Central memory CD8-positive, alpha-beta T cell (primary cell): ENCODE measurements around the gene GAREM2.

Experiments used
- ATAC-seq: fragments of 150-1000 bp; cut with Tn5 transposase; replicated peaks from 2 replicates; pipeline ENCODE4 v1.10.0; 2022; ENCODE audit warnings: mild to moderate bottlenecking, moderate FRiP score, moderate number of reproducible peaks; ENCODE audit not compliant: poor library complexity, severe bottlenecking; ENCODE audit errors: extremely low read depth
- DNase-seq, 2 donors: peaks; one replicate each; pipeline ENCODE4 v3.0.0; 2021; ENCODE audit warnings: low spot score in 2 of 2
- H3K27ac Mint-ChIP-seq: one replicate; pipeline ENCODE4 v1.8.0; 2022; ENCODE audit warnings: low read depth, mild to moderate bottlenecking, moderate library complexity, mixed read lengths
- H3K27me3 Mint-ChIP-seq: one replicate; pipeline ENCODE4 v1.8.0; 2022; ENCODE audit warnings: mixed read lengths
- H3K36me3 Mint-ChIP-seq: one replicate; pipeline ENCODE4 v1.8.0; 2022; ENCODE audit warnings: mild to moderate bottlenecking, moderate library complexity, mixed read lengths; ENCODE audit not compliant: insufficient read depth
- H3K4me1 Mint-ChIP-seq: one replicate; pipeline ENCODE4 v1.8.0; 2022; ENCODE audit warnings: mixed read lengths
- H3K4me3 Mint-ChIP-seq: one replicate; pipeline ENCODE4 v1.8.0; 2022; ENCODE audit warnings: mild to moderate bottlenecking, moderate library complexity, mixed read lengths
- H3K9me3 Mint-ChIP-seq: one replicate; pipeline ENCODE4 v1.8.0; 2022; ENCODE audit warnings: mixed read lengths

Gene GAREM2

GRCh38 chr2:26230806-26231205, 57.9 kb downstream of the GAREM2 start:
- H3K9me3 Mint-ChIP-seq, result no peaks in the 10 kb centered on the region
- no peak overlapping the region for H3K27ac Mint-ChIP-seq
- peaks cover 75% of the 10 kb centered on the region for H3K36me3 Mint-ChIP-seq
- H3K27me3 Mint-ChIP-seq, result no peaks in the 10 kb centered on the region
- H3K4me1 Mint-ChIP-seq, result peaks cover 2% of the 10 kb centered on the region
- ATAC-seq (no peak), DNase-seq (no peak)
- H3K4me3 Mint-ChIP-seq, result no peak overlapping the region

GRCh38 chr2:26235089-26235488, 62.2 kb downstream of the GAREM2 start:
- ATAC-seq, result no peak
- H3K4me1 Mint-ChIP-seq, result peaks cover 17% of the 10 kb centered on the region
- H3K36me3 Mint-ChIP-seq, result peaks cover 49% of the 10 kb centered on the region
- H3K27ac Mint-ChIP-seq, result no peak overlapping the region
- no peaks in the 10 kb centered on the region for H3K9me3 Mint-ChIP-seq
- H3K27me3 Mint-ChIP-seq, result no peaks in the 10 kb centered on the region
- no peak overlapping the region for H3K4me3 Mint-ChIP-seq
- no peak for DNase-seq

GRCh38 chr2:26237868-26238267, 65.0 kb downstream of the GAREM2 start:
- DNase-seq, result no peak
- H3K4me3 Mint-ChIP-seq, result no peak overlapping the region
- no peak for ATAC-seq
- peaks cover 34% of the 10 kb centered on the region for H3K4me1 Mint-ChIP-seq
- no peaks in the 10 kb centered on the region for H3K9me3 Mint-ChIP-seq
- no peaks in the 10 kb centered on the region for H3K27me3 Mint-ChIP-seq
- H3K36me3 Mint-ChIP-seq, result peaks cover 37% of the 10 kb centered on the region
- H3K27ac Mint-ChIP-seq, result no peak overlapping the region

- Mint-ChIP-seq H3K9me3 (no peaks in the 10 kb centered on the region), H3K27me3 (no peaks in the 10 kb centered on the region), H3K36me3 (peaks cover 36% of the 10 kb centered on the region), H3K4me3 (no peak overlapping the region), H3K4me1 (peaks cover 40% of the 10 kb centered on the region), H3K27ac (no peak overlapping the region)
- DNase-seq (no peak), ATAC-seq (no peak)
Observed at GRCh38 chr2:26238311-26238958, 65.5 kb downstream of the GAREM2 start.
